Breast epithelium (tissue), 4 donors: ENCODE measurements around the gene CCR8. TPM values are rescaled to one million over a fixed set of nuclear protein-coding genes. Genes with fewer than 3 reads are reported as not detected.
"Not testable (repeated sequence)": the region's sequence is repeated elsewhere in the genome, so short reads cannot be mapped to it uniquely, and the experiment has no call there.

Source experiments
- DNase-seq, 2 donors: peaks; one replicate each; pipeline ENCODE4 v3.0.0-alpha.2; 2019; ENCODE audit warnings: low spot score in 2 of 2
- H3K27ac ChIP-seq, 2 donors: fragments of 200-600 bp; sonication (generic) in 1 of 2; one replicate each; pipeline ENCODE4 v1.5.1; 2016 to 2019; ENCODE audit warnings: mild to moderate bottlenecking in 1 of 2
- H3K27me3 ChIP-seq, 2 donors: fragments of 200-600 bp; sonication (generic) in 1 of 2; one replicate each; pipeline versions ENCODE4 v1.5.1 to v1.6.0; 2017 to 2019; ENCODE audit warnings: control low read depth in 1 of 2, mild to moderate bottlenecking in 1 of 2
- H3K36me3 ChIP-seq: fragments of 200-600 bp; one replicate; pipeline ENCODE4 v1.5.1; 2019
- H3K4me1 ChIP-seq, 2 donors: fragments of 200-600 bp; sonication (generic); one replicate each; pipeline ENCODE4 v1.5.1; 2016 to 2019; ENCODE audit warnings: control low read depth in 1 of 2
- H3K4me3 ChIP-seq, 3 donors: fragments of 200-600 bp; sonication (generic); 1 replicate in 2 of 3; 2 replicates in 1 of 3; pipeline ENCODE4 v1.5.1; 2016 to 2019; ENCODE audit warnings: mild to moderate bottlenecking in 3 of 3, moderate library complexity in 2 of 3
- H3K9me3 ChIP-seq, 2 donors: fragments of 200-600 bp; sonication (generic) in 1 of 2; one replicate each; pipeline ENCODE4 v1.5.1; 2016 to 2019; ENCODE audit warnings: control low read depth in 1 of 2
- CTCF ChIP-seq, 3 donors: fragments of 450-650 bp; IDR thresholded peaks; one replicate each; pipeline ENCODE4 v1.5.1; 2016 to 2017; ENCODE audit warnings: antibody characterized with exemption in 3 of 3, mild to moderate bottlenecking in 3 of 3, moderate library complexity in 3 of 3
- POLR2A ChIP-seq: fragments of 450-650 bp; IDR thresholded peaks from one replicate; pipeline ENCODE4 v1.6.1; 2016; ENCODE audit warnings: antibody characterized with exemption, mild to moderate bottlenecking, moderate library complexity
- POLR2AphosphoS5 ChIP-seq, 3 donors: sonication (generic); formaldehyde crosslinking; IDR thresholded peaks; one replicate each; pipeline ENCODE4 v1.6.1; 2017; ENCODE audit warnings: antibody characterized with exemption in 3 of 3
- intact Hi-C: fragments of 100-400 bp; cut with DNase I; formaldehyde crosslinking; loops from one replicate; pipeline ENCODE4 v1.15.1; 2023; ENCODE audit warnings: low total_unique reads
- total RNA-seq, 3 donors: library from RNA; depleted of rRNA; stranded (reverse); fragments of >200 nt; gene quantifications; one replicate each; pipeline ENCODE4 v1.1.0, GENCODE V29; 2016

CCR8 gene
- total RNA-seq, 3 donors from 2014 or later: not detected

- Histone ChIP-seq H3K27me3 (no peaks in the 10 kb centered on the region), H3K4me3 (no peak overlapping the region), H3K9me3 (no peaks in the 10 kb centered on the region), H3K4me1 (no peaks in the 10 kb centered on the region), H3K36me3 (no peaks in the 10 kb centered on the region), H3K27ac (no peak overlapping the region)
- intact Hi-C loops: no loop called here
- TF ChIP-seq POLR2A: no peak
- no peak for TF ChIP-seq CTCF (IDR thresholded peaks at IDR 0.05)
- no peak for TF ChIP-seq POLR2AphosphoS5 (IDR thresholded peaks at IDR 0.05)
- DNase-seq: no peak
Measured at GRCh38 chr3:39347586-39347876, 18.0 kb downstream of the CCR8 start.

GRCh38 chr3:39349080-39349479, 19.6 kb downstream of the CCR8 start:
- Histone ChIP-seq H3K27me3 (no peaks in the 10 kb centered on the region), H3K4me1 (no peaks in the 10 kb centered on the region), H3K9me3 (no peaks in the 10 kb centered on the region), H3K36me3 (no peaks in the 10 kb centered on the region), H3K27ac (no peak overlapping the region), H3K4me3 (no peak overlapping the region)
- DNase-seq: no peak
- intact Hi-C loops: no loop called here
- no peak for TF ChIP-seq POLR2A
- no peak for TF ChIP-seq CTCF (IDR thresholded peaks at IDR 0.05)
- no peak for TF ChIP-seq POLR2AphosphoS5 (IDR thresholded peaks at IDR 0.05)

GRCh38 chr3:39350714-39351113, 21.2 kb downstream of the CCR8 start:
- Histone ChIP-seq H3K4me3 (no peak overlapping the region), H3K27me3 (no peaks in the 10 kb centered on the region), H3K4me1 (no peaks in the 10 kb centered on the region), H3K36me3 (no peaks in the 10 kb centered on the region), H3K9me3 (no peaks in the 10 kb centered on the region), H3K27ac (no peak overlapping the region)
- no peak for TF ChIP-seq POLR2A
- TF ChIP-seq CTCF (IDR thresholded peaks at IDR 0.05): no peak
- no peak for TF ChIP-seq POLR2AphosphoS5 (IDR thresholded peaks at IDR 0.05)
- intact Hi-C loops: no loop called here
- no peak for DNase-seq

GRCh38 chr3:39351134-39351533, 21.6 kb downstream of the CCR8 start:
- H3K27me3 ChIP-seq, DNase-seq, H3K4me1 ChIP-seq, H3K4me3 ChIP-seq, H3K27ac ChIP-seq, H3K9me3 ChIP-seq, intact Hi-C loops, H3K36me3 ChIP-seq: not testable (repeated sequence)

GRCh38 chr3:39353168-39353927, 23.8 kb downstream of the CCR8 start:
- H3K4me1 ChIP-seq, H3K36me3 ChIP-seq, intact Hi-C loops, H3K4me3 ChIP-seq, DNase-seq, H3K27ac ChIP-seq, H3K9me3 ChIP-seq, H3K27me3 ChIP-seq: not testable (repeated sequence)

GRCh38 chr3:39358333-39358732, 28.8 kb downstream of the CCR8 start:
- no peak for TF ChIP-seq POLR2A
- no peak for TF ChIP-seq POLR2AphosphoS5 (IDR thresholded peaks at IDR 0.05)
- H3K36me3 ChIP-seq: no peaks in the 10 kb centered on the region
- H3K9me3 ChIP-seq: no peaks in the 10 kb centered on the region
- no peaks in the 10 kb centered on the region for H3K27me3 ChIP-seq
- H3K4me1 ChIP-seq: no peaks in the 10 kb centered on the region
- intact Hi-C loops: no loop called here
- H3K27ac ChIP-seq: no peak overlapping the region
- H3K4me3 ChIP-seq: no peak overlapping the region
- no peak for DNase-seq
